ENCODE measurements around the gene SUN2.
"Not testable (repeated sequence)": the region's sequence is repeated elsewhere in the genome, so short reads cannot be mapped to it uniquely, and the experiment has no call there.

- TF ChIP-seq CTCF (conservative IDR thresholded peaks at IDR 0.05; ENCODE audit: low read depth, low read length); EZH2 (IDR thresholded peaks at IDR 0.05; ENCODE audit: borderline replicate concordance, low read depth, low read length, poor library complexity, severe bottlenecking): not testable (repeated sequence)
These were observed 49.3 kb upstream of the SUN2 start for GRCh38 chr22:38805041-38805593.
